Lung (tissue), 12 donors: ENCODE data around the gene OXCT1. TPM values are rescaled to one million over a fixed set of nuclear protein-coding genes. Genes with fewer than 3 reads are reported as not detected.

Experiments
- ATAC-seq: fragments of 200-7000 bp; cut with Tn5 transposase; one replicate; pipeline ENCODE4 v1.9.1; 2020; ENCODE audit warnings: moderate number of reproducible peaks; ENCODE audit not compliant: insufficient read depth, low FRiP score
- DNase-seq, 3 donors: peaks; one replicate each; pipeline ENCODE4 v3.0.0-alpha.2; 2013 to 2017
- H3K27ac ChIP-seq, 2 donors: one replicate each; pipeline ENCODE4 v1.5.1; 2013; ENCODE audit warnings: mild to moderate bottlenecking in 2 of 2, moderate library complexity in 2 of 2, control low read depth in 1 of 2, inconsistent platforms in 1 of 2, low read depth in 1 of 2, low read length in 1 of 2
- H3K27me3 ChIP-seq, 3 donors: one replicate each; pipeline ENCODE4 v1.5.1; 2013; ENCODE audit warnings: low read length in 2 of 3; ENCODE audit not compliant: control insufficient read depth in 3 of 3, insufficient read depth in 3 of 3
- H3K36me3 ChIP-seq, 4 donors: one replicate each; pipeline ENCODE4 v1.5.1; 2013; ENCODE audit warnings: low read length in 4 of 4, mild to moderate bottlenecking in 1 of 4, moderate library complexity in 1 of 4; ENCODE audit not compliant: control insufficient read depth in 4 of 4, insufficient read depth in 4 of 4
- H3K4me1 ChIP-seq, 5 donors: one replicate each; pipeline ENCODE4 v1.5.1; 2013; ENCODE audit warnings: low read length in 5 of 5, mild to moderate bottlenecking in 2 of 5, moderate library complexity in 1 of 5; ENCODE audit not compliant: control insufficient read depth in 5 of 5, insufficient read depth in 5 of 5
- H3K4me3 ChIP-seq: one replicate; pipeline ENCODE4 v1.5.1; 2013; ENCODE audit warnings: mild to moderate bottlenecking, control low read depth, moderate library complexity
- H3K9ac ChIP-seq, 2 donors: one replicate each; pipeline ENCODE4 v1.5.1; 2013; ENCODE audit warnings: low read length in 2 of 2, control low read depth in 1 of 2; ENCODE audit not compliant: insufficient read depth in 1 of 2
- H3K9me3 ChIP-seq, 4 donors: one replicate each; pipeline ENCODE4 v1.5.1; 2013; ENCODE audit warnings: low read length in 3 of 4, mild to moderate bottlenecking in 1 of 4, moderate library complexity in 1 of 4; ENCODE audit not compliant: control insufficient read depth in 4 of 4, insufficient read depth in 3 of 4
- WGBS, 2 donors: extraction: QIAGEN DNeasy Blood & Tissue Kit; methylation state at CpG; one replicate each; pipeline ENCODE4 v1.1.7; 2013; 5-methylcytosine and 5-hydroxymethylcytosine counted together
- polyA plus RNA-seq, 2 donors: library from polyadenylated mRNA; stranded (reverse); fragments of 200-250 nt; gene quantifications; one replicate each; pipeline ENCODE4 v1.2.1, GENCODE V29; 2013
- total RNA-seq, 2 donors: library from RNA; depleted of rRNA in 1 of 2; stranded (reverse); fragments of >200 nt in 1 of 2; gene quantifications; one replicate each; pipeline ENCODE4 v1.2.1, GENCODE V29; 2014 to 2021
- TF ChIP-seq, protein P1 (sequence below): IDR thresholded peaks from 2 replicates; pipeline ENCODE4 v1.5.1; 2012; ENCODE audit warnings: mild to moderate bottlenecking; ENCODE audit errors: control extremely low read depth, extremely low read depth
- donor health status: control.
- donor health status: control.
- donor health status: Bipolar disorder and iron deficiency.
- donor health status: healthy.
- donor health status: DM: yes; HTN: yes; CAD: no.

OXCT1 gene
- total and polyA plus RNA-seq, 4 donors, result 6.7 to 17.3 (median 12.7) TPM

DNA sequence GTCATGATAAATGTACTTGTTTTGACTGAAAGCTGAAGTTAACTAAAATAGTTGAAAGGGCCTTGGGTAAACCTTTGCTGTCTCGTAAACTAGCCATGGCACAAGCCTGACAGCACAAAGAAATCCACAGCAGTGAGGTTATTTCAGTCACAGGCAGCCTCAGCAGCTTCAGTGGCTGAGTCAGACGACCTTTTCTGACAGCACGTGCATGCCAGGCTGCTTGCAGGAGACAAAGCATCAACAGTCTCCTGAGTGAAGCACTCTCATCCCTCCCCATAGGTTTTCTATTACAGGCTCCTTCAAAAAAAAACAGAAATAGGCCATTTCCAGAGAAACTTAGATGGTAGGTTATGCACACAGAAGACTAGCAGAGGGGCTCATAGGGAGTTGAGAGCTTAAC lies 34.6 kb downstream of the OXCT1 start:
- DNase-seq, result peak in 1 of 3 donors; percentile 13

DNA sequence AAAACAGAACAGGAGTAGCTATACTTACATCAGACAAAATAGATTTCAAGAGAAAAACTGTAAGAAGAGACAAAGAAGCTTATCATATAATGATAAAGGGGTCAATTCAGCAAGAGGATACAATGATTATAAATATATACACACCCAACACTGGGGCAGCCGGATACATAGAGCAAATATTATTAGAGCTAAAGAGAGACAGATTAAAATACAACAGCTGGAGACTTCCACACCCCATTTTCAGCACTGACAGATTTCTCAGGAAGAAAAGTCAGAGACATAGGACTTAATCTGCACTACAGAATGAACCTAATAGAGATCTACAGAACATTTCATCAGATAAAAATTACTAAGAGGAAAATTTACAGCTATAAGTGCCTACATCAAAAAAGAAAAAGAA lies 35.7 kb downstream of the OXCT1 start:
- Histone ChIP-seq H3K9me3 (peaks cover 0 to 2% (median 0%) of the 10 kb centered on the region in 4 donors), H3K4me3 (no peak overlapping the region), H3K36me3 (peaks cover 5 to 9% (median 7%) of the 10 kb centered on the region in 4 donors), H3K9ac (no peak overlapping the region), H3K27me3 (no peaks in the 10 kb centered on the region), H3K4me1 (no peaks in the 10 kb centered on the region), H3K27ac (no peak overlapping the region)
- 68 to 86% methylated on average over 1 of the region's 1 CpG for WGBS, 2 donors
- TF ChIP-seq, protein P1, sequence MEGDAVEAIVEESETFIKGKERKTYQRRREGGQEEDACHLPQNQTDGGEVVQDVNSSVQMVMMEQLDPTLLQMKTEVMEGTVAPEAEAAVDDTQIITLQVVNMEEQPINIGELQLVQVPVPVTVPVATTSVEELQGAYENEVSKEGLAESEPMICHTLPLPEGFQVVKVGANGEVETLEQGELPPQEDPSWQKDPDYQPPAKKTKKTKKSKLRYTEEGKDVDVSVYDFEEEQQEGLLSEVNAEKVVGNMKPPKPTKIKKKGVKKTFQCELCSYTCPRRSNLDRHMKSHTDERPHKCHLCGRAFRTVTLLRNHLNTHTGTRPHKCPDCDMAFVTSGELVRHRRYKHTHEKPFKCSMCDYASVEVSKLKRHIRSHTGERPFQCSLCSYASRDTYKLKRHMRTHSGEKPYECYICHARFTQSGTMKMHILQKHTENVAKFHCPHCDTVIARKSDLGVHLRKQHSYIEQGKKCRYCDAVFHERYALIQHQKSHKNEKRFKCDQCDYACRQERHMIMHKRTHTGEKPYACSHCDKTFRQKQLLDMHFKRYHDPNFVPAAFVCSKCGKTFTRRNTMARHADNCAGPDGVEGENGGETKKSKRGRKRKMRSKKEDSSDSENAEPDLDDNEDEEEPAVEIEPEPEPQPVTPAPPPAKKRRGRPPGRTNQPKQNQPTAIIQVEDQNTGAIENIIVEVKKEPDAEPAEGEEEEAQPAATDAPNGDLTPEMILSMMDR, result no peak
- no peak for ATAC-seq
- DNase-seq, result no peak

More for the DNA sequence above, 34.6 kb downstream of the OXCT1 start:
- H3K4me3 ChIP-seq, result no peak overlapping the region
- peaks cover 0 to 2% (median 0%) of the 10 kb centered on the region in 4 donors for H3K9me3 ChIP-seq
- no peak for ATAC-seq
- TF ChIP-seq, protein P1, result no peak
- H3K9ac ChIP-seq, result no peak overlapping the region
- H3K36me3 ChIP-seq, result peaks cover 5 to 11% (median 7%) of the 10 kb centered on the region in 4 donors
- peak overlapping the region in 1 of 2 donors; percentile 65 for H3K27ac ChIP-seq
- H3K4me1 ChIP-seq, result no peaks in the 10 kb centered on the region
- WGBS, 2 donors, result 57 to 85% methylated on average over 3 of the region's 3 CpGs
- H3K27me3 ChIP-seq, result no peaks in the 10 kb centered on the region

DNA sequence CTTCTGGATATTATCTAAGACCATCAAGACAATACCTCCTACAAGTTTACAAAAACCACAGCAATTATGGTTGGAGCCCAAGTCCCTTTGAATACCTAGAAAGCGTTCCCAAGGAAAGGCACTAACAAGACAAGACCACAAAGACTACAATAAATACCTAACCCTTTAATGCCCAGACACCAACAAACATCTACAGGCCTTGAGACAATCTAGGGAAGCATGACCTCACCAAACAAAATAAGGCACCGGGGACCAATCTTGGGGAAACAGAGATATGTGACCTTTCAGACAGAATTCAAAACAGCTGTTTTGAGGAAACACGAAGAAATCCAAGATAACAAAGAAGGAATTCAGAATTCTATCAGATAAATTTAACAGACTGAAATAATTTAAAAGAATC lies 37.8 kb downstream of the OXCT1 start:
- 93 to 94% methylated on average over 3 of the region's 3 CpGs for WGBS, 2 donors
- H3K9me3 ChIP-seq, result no peaks in the 10 kb centered on the region
- no peak for DNase-seq

More for the DNA sequence above, 37.8 kb downstream of the OXCT1 start:
- Histone ChIP-seq H3K4me1 (no peaks in the 10 kb centered on the region), H3K27me3 (no peaks in the 10 kb centered on the region), H3K9ac (no peak overlapping the region), H3K36me3 (peaks cover 5 to 9% (median 5%) of the 10 kb centered on the region in 4 donors), H3K27ac (no peak overlapping the region), H3K4me3 (no peak overlapping the region)
- TF ChIP-seq, protein P1, result no peak
- no peak for ATAC-seq
